Stomach (tissue), 4 donors: ENCODE data around the gene MAPK13.
A peak's percentile ranks its signal among the peaks of the same experiment; 100 is the strongest.

Source experiments
- POLR2A ChIP-seq, 4 donors: fragments of 450-650 bp; IDR thresholded peaks; one replicate each; pipeline ENCODE4 v1.6.1; 2016; ENCODE audit warnings: antibody characterized with exemption in 4 of 4, control low read depth in 2 of 4, mild to moderate bottlenecking in 1 of 4, moderate library complexity in 1 of 4
- POLR2AphosphoS5 ChIP-seq, 3 donors: sonication (generic); formaldehyde crosslinking; IDR thresholded peaks; one replicate each; pipeline ENCODE4 v1.6.1; 2016; ENCODE audit warnings: antibody characterized with exemption in 3 of 3
- TF ChIP-seq, protein P1 (sequence below), 7 experiments: fragments of 450-650 bp in 4 of 7; fragments of 200-600 bp in 3 of 7; sonication (generic) in 3 of 7; IDR thresholded peaks; one replicate each; pipeline ENCODE4 v1.5.1; 2016 to 2019; ENCODE audit warnings: antibody characterized with exemption in 7 of 7, control low read depth in 2 of 7, mild to moderate bottlenecking in 1 of 7

DNA sequence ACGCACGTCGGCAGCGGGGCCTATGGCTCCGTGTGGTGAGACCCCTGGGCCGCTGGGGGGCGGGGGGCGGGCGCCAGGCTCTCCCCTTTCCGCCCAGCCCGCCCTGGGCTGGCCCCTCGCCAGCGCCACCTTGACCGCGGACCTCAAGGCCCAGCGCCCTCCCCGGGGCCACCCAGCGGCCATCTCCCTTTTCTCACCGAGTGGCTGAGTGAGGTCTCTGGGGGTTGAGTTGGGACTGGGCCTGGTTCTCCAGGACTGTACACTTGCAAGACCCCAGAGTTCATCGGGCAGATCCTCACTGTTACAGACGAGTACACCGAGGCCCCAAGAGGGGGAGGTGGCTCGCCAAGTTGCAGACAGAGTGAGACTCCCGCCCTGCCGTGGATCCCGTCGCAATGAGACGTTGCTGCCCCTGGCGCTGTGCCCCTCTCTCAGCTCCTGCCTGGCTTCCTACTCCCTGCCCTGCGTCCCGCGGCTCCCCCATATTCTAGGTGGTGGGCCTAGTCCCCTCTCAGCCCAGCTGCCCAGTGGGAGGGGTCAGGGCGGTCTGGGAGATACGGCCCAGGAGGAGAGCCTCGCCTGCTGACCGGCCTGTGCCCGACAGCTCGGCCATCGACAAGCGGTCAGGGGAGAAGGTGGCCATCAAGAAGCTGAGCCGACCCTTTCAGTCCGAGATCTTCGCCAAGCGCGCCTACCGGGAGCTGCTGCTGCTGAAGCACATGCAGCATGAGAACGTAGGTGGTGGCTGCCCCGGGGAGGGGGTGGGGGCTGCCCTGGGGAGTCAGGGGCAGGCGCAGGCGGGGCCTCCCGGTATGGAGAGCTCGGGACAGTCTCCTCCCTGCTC lies 576 bp downstream of the MAPK13 start:
- TF ChIP-seq, protein P1, sequence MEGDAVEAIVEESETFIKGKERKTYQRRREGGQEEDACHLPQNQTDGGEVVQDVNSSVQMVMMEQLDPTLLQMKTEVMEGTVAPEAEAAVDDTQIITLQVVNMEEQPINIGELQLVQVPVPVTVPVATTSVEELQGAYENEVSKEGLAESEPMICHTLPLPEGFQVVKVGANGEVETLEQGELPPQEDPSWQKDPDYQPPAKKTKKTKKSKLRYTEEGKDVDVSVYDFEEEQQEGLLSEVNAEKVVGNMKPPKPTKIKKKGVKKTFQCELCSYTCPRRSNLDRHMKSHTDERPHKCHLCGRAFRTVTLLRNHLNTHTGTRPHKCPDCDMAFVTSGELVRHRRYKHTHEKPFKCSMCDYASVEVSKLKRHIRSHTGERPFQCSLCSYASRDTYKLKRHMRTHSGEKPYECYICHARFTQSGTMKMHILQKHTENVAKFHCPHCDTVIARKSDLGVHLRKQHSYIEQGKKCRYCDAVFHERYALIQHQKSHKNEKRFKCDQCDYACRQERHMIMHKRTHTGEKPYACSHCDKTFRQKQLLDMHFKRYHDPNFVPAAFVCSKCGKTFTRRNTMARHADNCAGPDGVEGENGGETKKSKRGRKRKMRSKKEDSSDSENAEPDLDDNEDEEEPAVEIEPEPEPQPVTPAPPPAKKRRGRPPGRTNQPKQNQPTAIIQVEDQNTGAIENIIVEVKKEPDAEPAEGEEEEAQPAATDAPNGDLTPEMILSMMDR (IDR thresholded peaks at IDR 0.05): peak in 1 of 7 experiments; percentile 10
- TF ChIP-seq POLR2A (IDR thresholded peaks at IDR 0.05) (no peak), POLR2AphosphoS5 (IDR thresholded peaks at IDR 0.05) (no peak)
